HG02588 (cell line): ENCODE measurements around the gene CCL18.
"Not testable (repeated sequence)": the region's sequence is repeated elsewhere in the genome, so short reads cannot be mapped to it uniquely, and the experiment has no call there.

Experiments
- ATAC-seq: cut with Tn5 transposase; IDR thresholded peaks from one replicate; pipeline ENCODE4 v1.9.1; 2021; ENCODE audit warnings: mild to moderate bottlenecking, moderate library complexity; ENCODE audit not compliant: unreplicated experiment

The CCL18 gene

GRCh38 chr17:36099004-36099403 is 34.9 kb downstream of the CCL18 start:
- ATAC-seq: not testable (repeated sequence)

GRCh38 chr17:36103401-36103975 is 39.4 kb downstream of the CCL18 start, which contains the start of gene CCL4:
TSS of gene CCL4 (plus strand) at chr17:36103827. CDS start at chr17:36103906, 79 bp downstream.
- ATAC-seq: peak; percentile 86

- ATAC-seq: not testable (repeated sequence)
These were observed 40.2 kb downstream of the CCL18 start for GRCh38 chr17:36104246-36104645.

GRCh38 chr17:36104701-36105181 is 40.7 kb downstream of the CCL18 start:
- no peak for ATAC-seq

GRCh38 chr17:36105781-36106492 is 41.9 kb downstream of the CCL18 start:
- ATAC-seq: no peak

- ATAC-seq: no peak
These were observed 42.4 kb downstream of the CCL18 start for GRCh38 chr17:36106493-36106835.

GRCh38 chr17:36107660-36108059 is 43.6 kb downstream of the CCL18 start:
- ATAC-seq: no peak

- not testable (repeated sequence) for ATAC-seq
These were observed 44.2 kb downstream of the CCL18 start for GRCh38 chr17:36108265-36108664.

GRCh38 chr17:36111068-36111490 is 47.0 kb downstream of the CCL18 start:
- ATAC-seq: no peak

- ATAC-seq: no peak
These were observed 48.5 kb downstream of the CCL18 start for GRCh38 chr17:36112572-36112971.

- ATAC-seq: not testable (repeated sequence)
These were observed 49.1 kb downstream of the CCL18 start for GRCh38 chr17:36113131-36113530.

GRCh38 chr17:36114971-36115648 is 51.0 kb downstream of the CCL18 start:
- not testable (repeated sequence) for ATAC-seq

GRCh38 chr17:36115649-36115977 is 51.5 kb downstream of the CCL18 start:
- ATAC-seq: not testable (repeated sequence)

- no peak for ATAC-seq
These were observed 53.7 kb downstream of the CCL18 start for GRCh38 chr17:36117505-36118382.

GRCh38 chr17:36118477-36119353 is 54.6 kb downstream of the CCL18 start:
- no peak for ATAC-seq

GRCh38 chr17:36120221-36120620 is 56.1 kb downstream of the CCL18 start:
- ATAC-seq: no peak

- not testable (repeated sequence) for ATAC-seq
These were observed 57.0 kb downstream of the CCL18 start for GRCh38 chr17:36121099-36121498.
